Activated T-cell treated with anti-CD3 and anti-CD28 coated beads, Interleukin-2, amount 50 U/mL, for 4 hours (primary cell): Measurements from ENCODE around the gene INCA1. TPM values are rescaled to one million over a fixed set of nuclear protein-coding genes. Genes with fewer than 3 reads are reported as not detected.
"Not testable (repeated sequence)": the region's sequence is repeated elsewhere in the genome, so short reads cannot be mapped to it uniquely, and the experiment has no call there.

Experiments
- ATAC-seq, 2 donors: fragments of 200-7000 bp; cut with Tn5 transposase; one replicate each; pipeline ENCODE4 v1.10.0; 2021
- DNase-seq: peaks from one replicate; pipeline ENCODE4 v3.0.0-alpha.2; 2020
- H3K27me3 Mint-ChIP-seq: one replicate; pipeline ENCODE4 v1.8.0; 2021; ENCODE audit warnings: low read depth, mixed read lengths
- H3K36me3 Mint-ChIP-seq: one replicate; pipeline ENCODE4 v1.8.0; 2022; ENCODE audit warnings: mixed read lengths; ENCODE audit not compliant: insufficient read depth
- H3K4me1 Mint-ChIP-seq: one replicate; pipeline ENCODE4 v1.8.0; 2021; ENCODE audit warnings: low read depth, mixed read lengths
- H3K4me3 Mint-ChIP-seq: one replicate; pipeline ENCODE4 v1.8.0; 2021; ENCODE audit warnings: mild to moderate bottlenecking, moderate library complexity, mixed read lengths
- H3K9me3 Mint-ChIP-seq: one replicate; pipeline ENCODE4 v1.8.0; 2021; ENCODE audit warnings: mixed read lengths
- total RNA-seq, 3 donors: library from RNA; stranded (reverse); gene quantifications; one replicate each; pipeline ENCODE4 v1.2.1, GENCODE V29; 2021

The INCA1 gene
- under 1 TPM in 2 of 3 donors, not detected in 1; 0.16 to 0.30 TPM for total RNA-seq

DNA sequence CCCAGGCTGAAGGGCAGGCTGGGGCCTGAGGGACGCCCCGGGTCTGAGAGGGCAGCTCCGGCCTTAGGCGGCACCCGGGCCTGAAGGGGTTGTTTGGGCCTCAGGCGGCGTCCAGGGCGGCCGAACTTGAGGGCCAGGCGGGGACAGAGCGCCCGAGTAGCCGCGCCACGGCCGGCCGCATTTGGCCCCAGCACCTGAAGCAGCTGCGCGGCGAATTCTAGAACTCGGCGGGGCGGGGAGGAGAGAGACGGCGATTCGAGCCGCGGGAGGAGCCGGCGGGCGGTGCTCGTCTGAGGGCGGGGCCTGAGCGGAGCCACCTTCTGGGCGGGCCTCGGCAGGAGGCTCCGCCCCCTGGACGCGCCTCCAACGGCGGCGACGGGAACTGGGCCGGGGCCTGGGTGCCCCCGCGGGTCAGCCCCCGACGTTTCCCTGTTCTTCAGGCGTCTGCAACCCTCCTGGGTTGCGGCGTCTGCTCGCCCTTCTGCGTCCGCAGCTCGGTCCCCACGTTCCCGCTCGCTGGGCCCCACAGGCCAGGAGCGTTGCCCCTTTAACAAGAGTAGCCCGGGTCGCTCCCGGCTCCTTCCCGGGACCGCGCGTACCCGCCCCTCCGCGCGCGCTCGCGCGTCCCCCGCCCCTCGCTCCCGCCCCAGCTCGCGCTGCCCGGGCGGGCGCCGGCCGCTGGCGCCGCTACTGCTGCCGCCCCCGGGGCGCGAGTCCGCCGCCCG lies at the start of gene INCA1, which contains the start of gene KIF1C:
Gene INCA1 (minus strand): TSS at position 221 of the 725 bp plus-strand sequence. CDS start 3,085 bp downstream, outside the sequence.
Gene KIF1C (plus strand): TSS at position 649 of the 725 bp plus-strand sequence. CDS start 2,297 bp downstream, outside the sequence.
- peaks cover 25% of the 10 kb centered on the region for H3K4me1 Mint-ChIP-seq
- H3K9me3 Mint-ChIP-seq: no peaks in the 10 kb centered on the region
- ATAC-seq: peak; percentile 95
- peaks cover 10% of the 10 kb centered on the region for H3K36me3 Mint-ChIP-seq
- H3K4me3 Mint-ChIP-seq: peak within 1 kb of the TSS; percentile 84
- peak; percentile 88 for DNase-seq
- no peaks in the 10 kb centered on the region for H3K27me3 Mint-ChIP-seq

GRCh38 chr17:5045496-5045895 lies 48.2 kb upstream of the INCA1 start:
- Mint-ChIP-seq H3K4me1 (peaks cover 64% of the 10 kb centered on the region), H3K27me3 (no peaks in the 10 kb centered on the region), H3K36me3 (no peaks in the 10 kb centered on the region), H3K4me3 (no peak overlapping the region), H3K9me3 (no peaks in the 10 kb centered on the region)
- no peak for ATAC-seq
- no peak for DNase-seq

GRCh38 chr17:5044630-5045029 lies 47.3 kb upstream of the INCA1 start:
- Mint-ChIP-seq H3K4me1 (peaks cover 61% of the 10 kb centered on the region), H3K9me3 (no peaks in the 10 kb centered on the region), H3K27me3 (no peaks in the 10 kb centered on the region), H3K4me3 (no peak overlapping the region), H3K36me3 (no peaks in the 10 kb centered on the region)
- ATAC-seq (no peak), DNase-seq (no peak)

DNA sequence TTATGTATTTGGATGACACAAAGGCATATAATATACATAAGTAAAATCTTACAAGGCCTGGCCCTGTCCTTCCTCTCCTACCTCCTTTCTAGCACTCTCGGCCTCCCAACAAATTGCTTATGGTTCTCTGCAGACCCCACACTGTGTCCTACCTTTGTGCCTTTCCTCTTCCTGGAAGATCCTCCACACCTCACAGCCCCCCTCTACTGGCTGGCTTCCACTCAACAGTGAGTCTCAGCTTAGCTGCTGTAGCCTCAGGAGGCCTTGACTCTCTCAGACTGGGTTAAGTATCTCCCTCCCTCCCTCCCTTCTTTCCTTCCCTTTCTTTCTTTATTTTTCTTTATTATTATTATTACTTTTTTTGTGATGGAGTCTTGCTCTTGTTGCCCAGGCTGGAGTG lies 46.2 kb upstream of the INCA1 start:
- H3K27me3 Mint-ChIP-seq: no peaks in the 10 kb centered on the region
- no peak for ATAC-seq
- H3K9me3 Mint-ChIP-seq: no peaks in the 10 kb centered on the region
- no peaks in the 10 kb centered on the region for H3K36me3 Mint-ChIP-seq
- DNase-seq: no peak
- H3K4me3 Mint-ChIP-seq: peak overlapping the region; percentile 45
- H3K4me1 Mint-ChIP-seq: peaks cover 53% of the 10 kb centered on the region

GRCh38 chr17:5042157-5043022 lies 45.1 kb upstream of the INCA1 start:
- Mint-ChIP-seq H3K27me3 (no peaks in the 10 kb centered on the region), H3K4me1 (peaks cover 44% of the 10 kb centered on the region), H3K36me3 (no peaks in the 10 kb centered on the region), H3K4me3 (peak overlapping the region; percentile 81), H3K9me3 (no peaks in the 10 kb centered on the region)
- ATAC-seq (peak; percentile 46 to 48), DNase-seq (peak; percentile 37)

- H3K4me3 Mint-ChIP-seq: no peak within 1 kb of the TSS
- peaks cover 24% of the 10 kb centered on the region for H3K4me1 Mint-ChIP-seq
- no peaks in the 10 kb centered on the region for H3K27me3 Mint-ChIP-seq
- ATAC-seq (no peak), DNase-seq (no peak)
- no peaks in the 10 kb centered on the region for H3K36me3 Mint-ChIP-seq
- H3K9me3 Mint-ChIP-seq: no peaks in the 10 kb centered on the region
Observed at GRCh38 chr17:5035315-5035714, 38.0 kb upstream of the INCA1 start, which contains the start of gene SLC52A1. Gene SLC52A1 (minus strand): TSS chr17:5035426. CDS start chr17:5034606, 820 bp downstream.

DNA sequence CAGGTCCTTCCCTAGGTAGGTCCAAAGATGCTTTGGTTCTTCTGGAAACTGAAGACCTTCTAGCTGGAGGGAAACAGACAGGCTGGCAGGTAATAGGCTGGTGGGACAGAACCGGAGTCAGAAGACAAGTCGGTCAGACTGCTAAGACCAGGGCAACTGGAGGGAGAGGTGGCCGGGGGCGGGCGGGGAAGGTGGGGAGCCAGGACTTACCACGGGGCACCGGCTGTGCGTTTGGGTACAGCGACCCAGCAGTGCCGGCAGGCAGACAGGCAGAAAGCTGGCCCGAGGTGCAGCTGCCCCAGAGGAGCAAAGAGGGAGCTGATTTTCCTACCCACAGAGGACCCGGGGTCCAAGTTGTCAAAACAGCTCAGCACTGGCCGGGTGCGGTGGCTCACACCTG lies 37.3 kb upstream of the INCA1 start:
- no peaks in the 10 kb centered on the region for H3K36me3 Mint-ChIP-seq
- peaks cover 21% of the 10 kb centered on the region for H3K4me1 Mint-ChIP-seq
- no peaks in the 10 kb centered on the region for H3K9me3 Mint-ChIP-seq
- ATAC-seq (no peak), DNase-seq (no peak)
- H3K4me3 Mint-ChIP-seq: no peak overlapping the region
- H3K27me3 Mint-ChIP-seq: no peaks in the 10 kb centered on the region

- H3K4me1 Mint-ChIP-seq: peaks cover 21% of the 10 kb centered on the region
- no peak for DNase-seq
- H3K9me3 Mint-ChIP-seq: no peaks in the 10 kb centered on the region
- no peaks in the 10 kb centered on the region for H3K36me3 Mint-ChIP-seq
- no peak for ATAC-seq
- H3K4me3 Mint-ChIP-seq: no peak overlapping the region
- H3K27me3 Mint-ChIP-seq: no peaks in the 10 kb centered on the region
Observed at GRCh38 chr17:5034063-5034462, 36.7 kb upstream of the INCA1 start.

DNA sequence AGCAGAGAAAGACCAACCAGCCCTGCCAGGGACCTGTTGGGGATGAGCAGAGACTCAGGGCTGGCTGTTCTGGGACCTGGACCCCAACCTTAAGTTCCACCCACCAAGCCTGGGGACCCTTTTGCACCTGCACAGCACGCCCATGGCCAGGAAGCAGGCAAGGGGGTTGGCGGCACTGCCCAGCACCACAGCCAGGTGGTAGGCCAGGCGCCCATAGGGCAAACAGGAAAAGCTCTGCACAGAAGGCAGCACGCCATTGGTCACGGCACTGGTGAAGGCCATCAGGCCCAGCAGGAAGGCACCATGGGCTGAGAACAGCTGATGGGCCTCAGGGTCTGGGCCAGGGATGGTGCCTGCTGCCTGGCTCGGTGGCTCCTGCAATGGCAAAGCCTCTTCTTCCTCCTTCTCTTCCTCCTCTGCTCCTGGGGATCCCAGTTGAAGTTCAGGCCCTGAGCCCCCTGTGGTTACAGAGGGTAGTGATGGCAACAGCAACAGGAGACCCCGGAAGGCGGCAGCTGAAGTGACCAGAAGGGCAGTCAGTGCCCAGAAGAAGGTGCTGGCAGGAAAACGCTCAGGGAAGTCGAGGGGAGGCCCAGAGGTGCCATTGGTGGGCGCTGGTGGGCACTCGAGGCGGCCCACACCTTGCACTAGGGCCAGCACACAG lies 36.2 kb upstream of the INCA1 start:
- DNase-seq: no peak
- ATAC-seq: no peak
- H3K4me3 Mint-ChIP-seq: no peak overlapping the region
- no peaks in the 10 kb centered on the region for H3K9me3 Mint-ChIP-seq
- H3K4me1 Mint-ChIP-seq: peaks cover 21% of the 10 kb centered on the region
- H3K36me3 Mint-ChIP-seq: no peaks in the 10 kb centered on the region
- no peaks in the 10 kb centered on the region for H3K27me3 Mint-ChIP-seq

DNA sequence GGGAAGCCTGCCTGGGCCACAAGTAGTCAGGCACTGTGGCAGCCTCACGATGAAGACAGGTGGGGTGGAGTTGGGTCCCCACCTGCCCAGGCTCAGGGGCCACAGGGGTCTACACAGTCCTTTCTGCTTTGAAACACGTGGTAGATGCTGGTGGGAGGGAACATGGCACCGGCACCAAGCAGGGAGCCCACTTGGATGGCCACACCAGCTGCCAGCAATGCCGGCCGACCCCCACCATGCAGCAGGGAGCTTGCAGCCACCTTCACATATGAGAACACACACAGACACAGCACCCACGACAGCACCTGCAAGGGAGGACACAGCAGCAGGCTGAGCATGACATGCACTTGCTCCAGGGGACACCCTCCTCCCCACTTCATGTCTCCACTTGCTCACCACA lies 35.5 kb upstream of the INCA1 start:
- H3K4me1 Mint-ChIP-seq: peaks cover 21% of the 10 kb centered on the region
- DNase-seq (no peak), ATAC-seq (no peak)
- no peaks in the 10 kb centered on the region for H3K27me3 Mint-ChIP-seq
- no peaks in the 10 kb centered on the region for H3K36me3 Mint-ChIP-seq
- no peaks in the 10 kb centered on the region for H3K9me3 Mint-ChIP-seq
- no peak overlapping the region for H3K4me3 Mint-ChIP-seq

GRCh38 chr17:5031365-5032082 lies 34.2 kb upstream of the INCA1 start:
- DNase-seq (peak; percentile 80), ATAC-seq (peak; percentile 90 to 91)
- Mint-ChIP-seq H3K4me3 (peak overlapping the region; percentile 75), H3K9me3 (no peaks in the 10 kb centered on the region), H3K36me3 (no peaks in the 10 kb centered on the region), H3K27me3 (no peaks in the 10 kb centered on the region), H3K4me1 (peaks cover 21% of the 10 kb centered on the region)

- Mint-ChIP-seq H3K4me3 (peak overlapping the region; percentile 75), H3K4me1 (peaks cover 21% of the 10 kb centered on the region)
- ATAC-seq, H3K27me3 Mint-ChIP-seq, H3K9me3 Mint-ChIP-seq, DNase-seq, H3K36me3 Mint-ChIP-seq: not testable (repeated sequence)
Observed at GRCh38 chr17:5030168-5030567, 32.8 kb upstream of the INCA1 start.

GRCh38 chr17:5027916-5028315 lies 30.6 kb upstream of the INCA1 start:
- Mint-ChIP-seq H3K4me3 (no peak overlapping the region), H3K36me3 (no peaks in the 10 kb centered on the region), H3K27me3 (no peaks in the 10 kb centered on the region), H3K9me3 (no peaks in the 10 kb centered on the region), H3K4me1 (peaks cover 20% of the 10 kb centered on the region)
- ATAC-seq: no peak
- DNase-seq: no peak

GRCh38 chr17:5027299-5027698 lies 30.0 kb upstream of the INCA1 start:
- Mint-ChIP-seq H3K4me1 (peaks cover 17% of the 10 kb centered on the region), H3K4me3 (no peak overlapping the region), H3K9me3 (no peaks in the 10 kb centered on the region), H3K27me3 (no peaks in the 10 kb centered on the region), H3K36me3 (no peaks in the 10 kb centered on the region)
- ATAC-seq (no peak), DNase-seq (no peak)
